ENCODE measurements around the gene ARHGAP9. TPM values are rescaled to one million over a fixed set of nuclear protein-coding genes. Genes with fewer than 3 reads are reported as not detected.
"Not testable (repeated sequence)": the region's sequence is repeated elsewhere in the genome, so short reads cannot be mapped to it uniquely, and the experiment has no call there.

ARHGAP9 gene
- total RNA-seq, 1 donor from 2014 or later = 26.5 TPM

- peak; percentile 96 for DNase-seq (ENCODE audit: low spot score)
Observed at GRCh38 chr12:57459055-57459749, 20.5 kb downstream of the ARHGAP9 start.

DNA sequence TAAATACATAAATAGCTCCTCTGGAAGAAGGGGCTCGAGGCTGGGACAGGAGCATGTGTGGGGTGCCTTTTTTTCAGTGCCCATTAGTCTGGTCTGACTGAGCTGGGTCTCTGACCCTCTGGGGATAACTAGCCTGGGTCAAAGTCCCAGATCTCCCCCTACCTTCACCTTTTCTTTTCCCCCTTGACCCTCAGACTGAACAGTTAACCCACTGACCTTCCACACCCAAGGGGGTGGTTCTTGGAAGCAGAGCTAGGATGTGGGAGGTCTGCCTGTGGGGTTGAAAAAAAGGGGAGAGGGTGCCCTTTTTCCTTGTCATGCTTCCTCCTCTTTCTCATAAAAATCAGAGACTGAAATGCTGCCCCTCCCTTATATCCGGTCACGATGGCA, 21.0 kb downstream of the ARHGAP9 start:
- no peak for DNase-seq (ENCODE audit: low spot score)

- no peak for DNase-seq (ENCODE audit: low spot score)
Observed at GRCh38 chr12:57456737-57457490, 22.8 kb downstream of the ARHGAP9 start.

- DNase-seq (ENCODE audit: low spot score) = no peak
Observed at GRCh38 chr12:57456145-57456700, 23.4 kb downstream of the ARHGAP9 start.

- DNase-seq (ENCODE audit: low spot score) = no peak
Observed at GRCh38 chr12:57455374-57456144, 24.1 kb downstream of the ARHGAP9 start.

DNA sequence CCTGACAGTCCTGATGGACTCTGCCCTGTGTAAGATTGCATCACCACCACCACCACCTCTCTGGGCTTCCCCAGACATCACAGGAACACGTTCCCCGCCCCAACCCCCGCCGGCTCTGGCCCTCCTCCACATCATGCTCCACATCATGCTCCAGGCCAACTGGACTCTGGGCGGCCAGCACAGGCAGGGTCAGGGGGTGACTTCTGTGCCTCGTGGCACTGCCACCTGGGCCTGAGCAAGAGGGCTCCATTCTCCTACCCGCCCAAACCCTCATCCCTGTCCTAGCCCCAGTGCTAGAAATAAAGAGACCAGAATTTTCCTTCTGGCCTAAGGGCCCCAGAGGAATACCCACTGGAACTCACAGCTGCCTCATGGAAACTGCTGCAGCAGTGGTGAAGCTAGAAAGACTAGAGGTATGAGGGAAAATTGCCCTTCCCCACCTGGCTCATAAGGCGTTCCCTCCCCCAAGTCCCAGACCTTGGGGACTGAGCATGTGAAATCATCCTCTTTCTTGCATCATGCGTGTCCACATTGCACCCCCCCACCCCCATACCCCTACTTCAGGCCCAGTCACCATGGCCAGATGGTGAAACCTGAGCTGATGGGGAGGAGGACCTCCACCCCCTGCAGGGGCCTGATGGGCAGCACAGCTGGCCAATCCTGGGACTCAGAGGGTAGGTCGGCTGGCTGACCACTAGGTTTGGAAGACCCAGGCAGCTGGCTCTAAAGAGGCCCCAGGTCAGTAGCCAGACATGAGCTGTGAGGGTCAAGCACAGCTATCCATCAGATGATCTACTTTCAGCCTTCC, 24.9 kb downstream of the ARHGAP9 start, which contains the start of gene INHBE:
INHBE (plus strand) TSS at position 742 of the 808 bp plus-strand sequence. CDS start 230 bp downstream, outside the sequence.
- no peak for DNase-seq (ENCODE audit: low spot score)

- no peak for DNase-seq (ENCODE audit: low spot score)
Observed at GRCh38 chr12:57454213-57454565, 25.5 kb downstream of the ARHGAP9 start.

- no peak for DNase-seq (ENCODE audit: low spot score)
Observed at GRCh38 chr12:57452937-57453509, 26.6 kb downstream of the ARHGAP9 start.

DNA sequence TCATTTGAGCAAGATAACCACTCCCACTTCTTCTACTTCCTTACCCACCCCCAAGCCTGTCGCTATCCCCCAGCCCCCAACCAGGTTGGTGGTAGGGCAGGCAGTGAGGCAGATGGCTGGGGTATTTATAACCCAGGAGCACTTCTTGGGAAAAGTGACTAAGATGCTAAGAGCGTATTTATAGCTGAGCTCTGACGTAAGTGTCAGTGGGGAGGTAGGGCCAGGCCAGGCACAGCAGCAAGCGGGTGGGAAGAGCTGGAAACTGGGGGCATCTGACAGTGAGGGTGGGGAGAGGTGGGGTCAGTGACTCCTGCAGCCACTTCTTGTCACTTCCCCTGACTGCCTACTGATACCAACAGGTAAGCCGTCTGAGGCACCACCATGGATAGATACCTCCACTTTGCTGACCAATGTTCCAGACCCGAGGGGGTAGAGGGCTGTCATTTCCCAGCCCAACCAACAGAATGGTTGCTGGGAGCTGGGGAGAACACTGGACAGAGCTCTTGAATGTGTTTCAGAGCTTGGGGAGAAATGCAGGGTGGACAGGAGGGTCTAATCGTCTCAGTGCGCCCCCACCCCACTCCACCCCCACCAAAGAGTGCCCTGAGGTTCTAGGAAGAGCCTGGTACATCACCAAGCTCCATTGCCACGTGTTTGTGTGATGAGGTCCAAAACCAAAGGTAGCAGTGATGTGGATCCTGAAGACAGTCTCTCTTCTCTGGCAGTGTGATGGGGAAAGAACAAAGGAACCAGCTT, 27.3 kb downstream of the ARHGAP9 start:
- no peak for DNase-seq (ENCODE audit: low spot score)

DNA sequence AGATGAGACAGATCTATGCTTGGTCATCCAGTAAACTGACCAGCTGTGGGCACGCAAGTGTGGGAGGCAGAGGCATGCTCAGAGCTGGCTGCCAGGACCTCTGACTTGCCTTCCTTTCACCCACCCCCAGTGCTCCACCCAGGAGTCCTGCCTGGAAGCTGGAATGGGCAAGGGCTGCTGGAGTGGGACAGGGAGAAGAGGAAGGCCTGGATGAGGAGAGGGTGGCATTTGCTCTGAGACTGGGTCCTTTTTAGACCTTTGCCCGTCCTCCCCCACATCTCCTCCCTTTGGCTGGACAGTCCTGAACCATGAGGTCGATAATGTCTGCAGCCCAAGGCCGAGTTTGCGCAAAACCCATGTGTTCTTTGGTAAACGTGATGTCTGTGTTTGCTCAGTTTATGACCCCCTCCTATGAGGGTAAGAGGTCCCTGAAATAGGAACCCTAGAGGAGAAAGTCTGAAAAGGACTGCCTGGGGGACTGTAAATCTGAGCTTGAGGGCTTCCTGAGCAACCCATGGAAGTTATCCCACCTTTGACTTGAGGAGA, 28.4 kb downstream of the ARHGAP9 start:
- no peak for DNase-seq (ENCODE audit: low spot score)

GRCh38 chr12:57450057-57450456, 29.6 kb downstream of the ARHGAP9 start:
- DNase-seq (ENCODE audit: low spot score) = no peak

DNA sequence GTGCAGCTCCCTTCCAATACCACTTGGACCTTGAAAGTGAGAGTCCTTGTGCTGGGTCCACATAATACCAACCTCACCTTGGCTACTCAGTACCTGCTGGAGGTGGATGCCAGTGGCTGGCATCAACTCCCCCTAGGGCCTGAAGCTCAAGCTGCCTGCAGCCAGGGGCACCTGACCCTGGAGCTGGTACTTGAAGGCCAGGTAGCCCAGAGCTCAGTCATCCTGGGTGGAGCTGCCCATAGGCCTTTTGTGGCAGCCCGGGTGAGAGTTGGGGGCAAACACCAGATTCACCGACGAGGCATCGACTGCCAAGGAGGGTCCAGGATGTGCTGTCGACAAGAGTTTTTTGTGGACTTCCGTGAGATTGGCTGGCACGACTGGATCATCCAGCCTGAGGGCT, 30.3 kb downstream of the ARHGAP9 start:
- no peak for DNase-seq (ENCODE audit: low spot score)

- no peak for DNase-seq (ENCODE audit: low spot score)
Observed at GRCh38 chr12:57448669-57449068, 31.0 kb downstream of the ARHGAP9 start.

GRCh38 chr12:57446292-57446960, 33.2 kb downstream of the ARHGAP9 start:
- no peak for DNase-seq (ENCODE audit: low spot score)

DNA sequence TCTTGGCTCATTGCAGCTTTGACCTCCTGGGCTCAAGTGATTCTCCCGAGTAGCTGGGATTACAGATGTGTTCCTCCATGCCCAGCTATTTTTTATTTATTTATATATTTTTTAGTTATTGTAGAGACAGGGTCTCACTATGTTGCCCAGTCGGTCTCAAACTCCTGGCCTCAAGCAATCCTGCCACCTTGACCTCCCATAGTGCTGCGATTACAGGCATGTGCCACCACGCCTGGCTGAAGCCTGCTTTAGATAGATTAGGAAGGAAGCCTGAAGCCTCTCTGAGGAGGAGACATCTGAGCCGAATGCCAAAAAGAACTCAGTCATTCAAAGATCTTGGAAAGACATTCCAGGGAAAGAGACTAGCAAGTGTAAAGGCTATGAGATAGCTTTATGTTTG, 34.9 kb downstream of the ARHGAP9 start:
- no peak for DNase-seq (ENCODE audit: low spot score)

DNA sequence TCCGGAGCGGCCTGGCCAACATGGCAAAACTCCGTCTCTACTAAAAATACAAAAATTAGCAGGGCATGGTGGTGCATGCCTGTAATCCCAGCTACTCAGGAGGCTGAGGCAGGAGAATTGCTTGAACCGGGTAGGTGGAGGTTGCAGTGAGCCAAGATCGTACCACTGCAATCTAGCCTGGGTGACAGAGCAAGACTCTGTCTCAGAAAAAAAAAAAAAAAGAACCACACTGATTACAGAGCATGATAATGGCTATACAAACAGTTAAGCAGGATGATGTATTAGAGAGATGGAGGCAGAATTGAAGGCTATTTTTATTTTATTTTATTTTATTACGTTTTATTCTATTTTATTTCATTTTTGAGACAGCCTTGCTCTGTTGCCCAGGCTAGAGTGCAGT, 35.3 kb downstream of the ARHGAP9 start:
- DNase-seq (ENCODE audit: low spot score) = not testable (repeated sequence)

DNA sequence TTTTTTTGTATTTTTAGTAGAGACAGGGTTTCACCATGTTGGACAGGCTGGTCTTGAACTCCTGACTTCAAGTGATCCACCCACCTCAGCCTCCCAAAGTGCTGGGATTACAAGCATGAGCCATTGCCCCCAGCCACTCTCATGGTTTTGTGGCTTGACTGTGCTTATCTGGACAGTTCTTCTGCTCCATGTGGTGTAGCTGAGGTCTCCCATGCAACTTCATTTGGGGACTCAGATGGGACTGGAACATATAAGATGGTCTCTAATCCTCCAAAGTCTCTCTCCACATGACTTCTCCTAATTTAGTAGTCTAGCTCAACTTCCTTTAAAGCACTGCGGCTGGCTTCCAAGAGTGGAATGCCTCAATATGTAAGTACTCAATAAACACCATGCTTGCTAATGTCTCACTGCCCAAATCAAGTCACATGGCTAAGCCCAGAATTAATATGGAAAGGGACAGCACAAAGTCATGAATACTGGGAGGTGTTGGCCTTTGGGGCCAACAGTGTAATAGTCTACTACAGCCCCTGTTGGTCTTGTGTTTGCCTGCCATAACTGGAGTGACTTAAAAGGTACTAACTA, 37.7 kb downstream of the ARHGAP9 start:
- DNase-seq (ENCODE audit: low spot score) = no peak

DNA sequence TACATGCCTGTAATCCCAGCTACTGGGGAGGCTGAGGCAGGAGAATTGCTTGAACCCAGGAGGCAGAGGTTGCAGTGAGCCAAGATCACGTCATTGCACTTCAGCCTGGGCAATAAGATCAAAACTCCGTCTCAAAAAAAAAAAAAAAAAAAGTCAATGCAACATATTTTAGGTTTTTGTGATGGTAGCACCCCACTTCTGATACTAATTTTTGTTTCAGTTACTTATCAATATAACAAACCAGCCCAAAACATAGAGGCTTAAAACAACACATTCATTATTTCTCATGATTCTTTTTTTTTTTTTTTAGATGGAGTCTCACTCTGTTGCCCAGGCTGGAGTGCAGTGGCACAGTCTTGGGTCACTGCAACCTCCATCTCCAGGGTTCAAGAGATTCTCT, 38.3 kb downstream of the ARHGAP9 start:
- DNase-seq (ENCODE audit: low spot score) = not testable (repeated sequence)
